Astrocyte of the spinal cord (primary cell): ENCODE measurements around the gene SLC28A1.

Source experiments
- DNase-seq: peaks from one replicate; pipeline ENCODE4 v3.0.0; 2011; ENCODE audit warnings: low read depth, low spot score
- H3K4me3 ChIP-seq: 2 replicates; pipeline ENCODE4 v1.5.1; 2011; ENCODE audit warnings: low read depth, mild to moderate bottlenecking, low read length, moderate library complexity
- CTCF ChIP-seq: IDR thresholded peaks from 2 replicates; pipeline ENCODE4 v1.5.1; 2012; ENCODE audit warnings: low read depth, mild to moderate bottlenecking, low read length, inconsistent platforms
- in situ Hi-C: cut with HindIII; loops from 2 replicates; pipeline ENCODE4 v1.10.0; 2017; ENCODE audit warnings: low sequenced_read_pairs

Gene SLC28A1

GRCh38 chr15:84883916-84884781, at the start of gene SLC28A1:
SLC28A1 (plus strand) TSS chr15:84884662; CDS start chr15:84887761, 3,099 bp downstream.
- TF ChIP-seq CTCF = no peak
- in situ Hi-C loops = no loop called here
- no peak within 1 kb of the TSS for H3K4me3 ChIP-seq
- no peak for DNase-seq

- in situ Hi-C loops = no loop called here
- TF ChIP-seq CTCF = no peak
- DNase-seq = no peak
- no peak overlapping the region for H3K4me3 ChIP-seq
These were observed 49.5 kb upstream of the SLC28A1 start for GRCh38 chr15:84834969-84835368.

- no peak overlapping the region for H3K4me3 ChIP-seq
- TF ChIP-seq CTCF = no peak
- DNase-seq = no peak
- in situ Hi-C loops = no loop called here
These were observed 48.7 kb upstream of the SLC28A1 start for GRCh38 chr15:84835661-84836337.

GRCh38 chr15:84836844-84837243, 47.6 kb upstream of the SLC28A1 start:
- in situ Hi-C loops = no loop called here
- TF ChIP-seq CTCF = no peak
- no peak overlapping the region for H3K4me3 ChIP-seq
- DNase-seq = no peak

- no peak for TF ChIP-seq CTCF
- H3K4me3 ChIP-seq = no peak overlapping the region
- in situ Hi-C loops = no loop called here
- DNase-seq = no peak
These were observed 44.7 kb upstream of the SLC28A1 start for GRCh38 chr15:84839714-84840113.

- in situ Hi-C loops = no loop called here
- no peak for TF ChIP-seq CTCF
These were observed 44.2 kb upstream of the SLC28A1 start for GRCh38 chr15:84840255-84840654.

More at GRCh38 chr15:84840255-84840654, 44.2 kb upstream of the SLC28A1 start:
- no peak for DNase-seq
- H3K4me3 ChIP-seq = no peak overlapping the region
